ENCODE data around the gene SLC35G1. TPM values are rescaled to one million over a fixed set of nuclear protein-coding genes. Genes with fewer than 3 reads are reported as not detected.

Gene SLC35G1
- total RNA-seq, 1 donor from 2014 or later = 3.4 TPM

DNA sequence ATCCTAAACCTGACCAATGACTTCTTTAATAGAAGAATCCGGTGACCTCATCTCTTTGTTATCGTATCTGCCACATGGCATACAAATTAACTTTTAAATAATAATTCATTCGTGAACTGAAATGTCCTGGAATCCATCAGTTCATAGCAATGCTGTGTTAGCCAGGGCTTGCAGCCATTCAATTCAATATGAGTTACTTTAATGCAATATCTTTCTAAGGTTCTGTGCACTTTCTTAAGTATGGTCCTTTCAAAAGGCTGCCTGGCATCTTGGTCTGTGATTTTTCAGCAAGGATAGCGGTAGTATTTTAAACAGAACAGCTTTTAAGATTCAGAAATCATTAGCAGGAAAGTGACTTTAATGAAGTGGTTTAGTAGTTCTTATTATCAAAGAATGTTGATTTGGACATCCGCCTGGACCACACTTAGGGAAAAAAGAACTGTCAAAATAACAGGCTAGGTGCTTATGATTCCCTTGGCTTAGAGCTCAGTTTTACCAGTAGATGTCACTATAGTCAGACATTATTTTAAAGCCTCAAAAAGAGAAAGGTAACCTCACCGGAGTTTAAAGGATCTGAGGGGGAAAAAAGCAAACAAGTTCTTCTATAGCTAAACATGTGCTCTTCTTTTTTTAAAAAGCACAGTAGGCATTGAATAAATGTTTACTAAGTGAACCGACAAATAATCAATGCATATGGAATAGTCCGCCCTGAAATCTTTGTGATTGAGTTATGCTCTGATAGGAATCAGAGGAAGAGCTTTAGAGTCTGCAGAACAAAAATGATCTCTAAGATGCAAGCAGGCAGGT, 22.7 kb downstream of the SLC35G1 start:
- no peaks in the 10 kb centered on the region for H3K36me3 ChIP-seq
- no peak overlapping the region for H3K27ac ChIP-seq
- DNase-seq (ENCODE audit: extremely low spot score in 2 of 2) = no peak
- H3K27me3 ChIP-seq = no peaks in the 10 kb centered on the region
- H3K4me1 ChIP-seq = no peaks in the 10 kb centered on the region
- H3K4me3 ChIP-seq = no peak overlapping the region
- intact Hi-C loops (cut with DNase I) = no loop called here
- no peak for TF ChIP-seq POLR2A (IDR thresholded peaks at IDR 0.05)
- no peak for TF ChIP-seq POLR2AphosphoS5 (IDR thresholded peaks at IDR 0.05; ENCODE audit: insufficient read depth in 1 of 2, low read depth in 1 of 2)
- TF ChIP-seq, protein P1, sequence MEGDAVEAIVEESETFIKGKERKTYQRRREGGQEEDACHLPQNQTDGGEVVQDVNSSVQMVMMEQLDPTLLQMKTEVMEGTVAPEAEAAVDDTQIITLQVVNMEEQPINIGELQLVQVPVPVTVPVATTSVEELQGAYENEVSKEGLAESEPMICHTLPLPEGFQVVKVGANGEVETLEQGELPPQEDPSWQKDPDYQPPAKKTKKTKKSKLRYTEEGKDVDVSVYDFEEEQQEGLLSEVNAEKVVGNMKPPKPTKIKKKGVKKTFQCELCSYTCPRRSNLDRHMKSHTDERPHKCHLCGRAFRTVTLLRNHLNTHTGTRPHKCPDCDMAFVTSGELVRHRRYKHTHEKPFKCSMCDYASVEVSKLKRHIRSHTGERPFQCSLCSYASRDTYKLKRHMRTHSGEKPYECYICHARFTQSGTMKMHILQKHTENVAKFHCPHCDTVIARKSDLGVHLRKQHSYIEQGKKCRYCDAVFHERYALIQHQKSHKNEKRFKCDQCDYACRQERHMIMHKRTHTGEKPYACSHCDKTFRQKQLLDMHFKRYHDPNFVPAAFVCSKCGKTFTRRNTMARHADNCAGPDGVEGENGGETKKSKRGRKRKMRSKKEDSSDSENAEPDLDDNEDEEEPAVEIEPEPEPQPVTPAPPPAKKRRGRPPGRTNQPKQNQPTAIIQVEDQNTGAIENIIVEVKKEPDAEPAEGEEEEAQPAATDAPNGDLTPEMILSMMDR (IDR thresholded peaks at IDR 0.05) = peak; percentile 16 to 47 (median 35)
- H3K9me3 ChIP-seq = no peaks in the 10 kb centered on the region

DNA sequence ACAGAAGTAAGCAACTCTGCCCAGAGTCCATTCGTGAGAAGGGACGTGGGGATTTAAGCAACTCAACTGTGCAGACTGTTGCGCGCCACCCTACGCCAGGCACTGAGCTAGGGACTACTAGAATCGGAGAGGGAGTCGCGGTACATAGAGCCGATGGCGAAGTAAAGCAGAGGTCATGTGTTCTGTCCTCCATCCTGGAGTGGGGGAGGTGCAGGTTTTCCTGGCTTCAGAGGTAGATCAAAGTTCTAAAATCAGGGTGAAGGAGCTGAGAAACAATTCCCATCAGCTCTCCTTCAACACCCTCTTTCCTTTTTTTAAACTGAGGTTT, 23.2 kb downstream of the SLC35G1 start:
- Histone ChIP-seq H3K4me3 (no peak overlapping the region), H3K4me1 (no peaks in the 10 kb centered on the region), H3K27ac (no peak overlapping the region), H3K36me3 (no peaks in the 10 kb centered on the region), H3K9me3 (no peaks in the 10 kb centered on the region), H3K27me3 (no peaks in the 10 kb centered on the region)
- intact Hi-C loops (cut with DNase I) = no loop called here
- no peak for DNase-seq (ENCODE audit: extremely low spot score in 2 of 2)
- TF ChIP-seq POLR2AphosphoS5 (IDR thresholded peaks at IDR 0.05; ENCODE audit: insufficient read depth in 1 of 2, low read depth in 1 of 2) (no peak), POLR2A (IDR thresholded peaks at IDR 0.05) (no peak)
- TF ChIP-seq, protein P1 (IDR thresholded peaks at IDR 0.05) = no peak

DNA sequence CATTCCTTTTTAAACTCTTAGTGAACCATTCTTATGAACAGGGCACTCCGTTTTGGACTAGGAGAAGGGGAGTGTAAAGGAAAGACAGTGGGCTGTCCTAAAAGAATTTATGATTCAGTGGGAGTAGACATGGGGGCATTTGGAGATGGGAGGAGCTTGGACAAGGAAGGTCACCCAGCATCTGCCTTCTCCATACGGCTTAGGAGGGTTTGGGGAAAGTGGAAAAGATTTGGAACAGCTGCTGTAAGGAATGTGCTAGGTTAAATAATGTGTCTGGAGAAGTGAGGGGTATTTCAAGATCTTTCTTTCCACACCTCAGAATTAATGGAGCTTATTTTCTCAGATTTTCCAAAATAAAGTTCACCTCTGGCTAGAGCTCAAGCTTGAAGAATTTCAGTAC, 24.0 kb downstream of the SLC35G1 start:
- Histone ChIP-seq H3K36me3 (no peaks in the 10 kb centered on the region), H3K4me3 (no peak overlapping the region), H3K4me1 (no peaks in the 10 kb centered on the region), H3K27ac (no peak overlapping the region), H3K9me3 (no peaks in the 10 kb centered on the region), H3K27me3 (no peaks in the 10 kb centered on the region)
- intact Hi-C loops (cut with DNase I) = no loop called here
- no peak for DNase-seq (ENCODE audit: extremely low spot score in 2 of 2)
- TF ChIP-seq POLR2AphosphoS5 (IDR thresholded peaks at IDR 0.05; ENCODE audit: insufficient read depth in 1 of 2, low read depth in 1 of 2) (no peak), POLR2A (IDR thresholded peaks at IDR 0.05) (no peak)
- TF ChIP-seq, protein P1 (IDR thresholded peaks at IDR 0.05) = no peak

DNA sequence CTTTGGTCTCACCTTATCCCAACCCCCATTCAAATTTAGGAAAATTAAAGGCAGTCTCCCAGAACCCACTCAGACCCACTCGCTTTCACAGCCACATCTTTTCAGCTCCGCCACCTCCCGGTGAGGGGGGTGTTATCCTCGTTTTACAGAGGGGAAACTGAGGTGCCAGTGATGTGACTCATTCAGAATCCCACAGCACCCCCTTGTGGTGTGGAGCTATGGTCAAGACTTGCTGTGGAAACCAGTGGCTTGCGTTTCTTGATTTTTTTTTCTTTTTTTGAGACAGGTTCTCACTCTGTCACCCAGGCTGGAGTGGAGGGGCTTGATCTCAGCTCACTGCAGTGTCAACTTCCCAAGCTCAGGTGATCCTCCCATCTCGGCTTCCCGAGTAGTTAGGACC, 27.6 kb downstream of the SLC35G1 start:
- TF ChIP-seq POLR2A (IDR thresholded peaks at IDR 0.05) (no peak), POLR2AphosphoS5 (IDR thresholded peaks at IDR 0.05; ENCODE audit: insufficient read depth in 1 of 2, low read depth in 1 of 2) (no peak)
- TF ChIP-seq, protein P1 (IDR thresholded peaks at IDR 0.05) = no peak
- intact Hi-C loops (cut with DNase I) = loop anchor here (5.0 kb wide), 1 partner anchor 1731 kb away; no protein-coding TSS in a partner anchor
- H3K36me3 ChIP-seq = no peaks in the 10 kb centered on the region
- H3K27ac ChIP-seq = no peak overlapping the region
- no peak for DNase-seq (ENCODE audit: extremely low spot score in 2 of 2)
- H3K9me3 ChIP-seq = no peaks in the 10 kb centered on the region
- no peak overlapping the region for H3K4me3 ChIP-seq
- no peaks in the 10 kb centered on the region for H3K27me3 ChIP-seq
- H3K4me1 ChIP-seq = no peaks in the 10 kb centered on the region

DNA sequence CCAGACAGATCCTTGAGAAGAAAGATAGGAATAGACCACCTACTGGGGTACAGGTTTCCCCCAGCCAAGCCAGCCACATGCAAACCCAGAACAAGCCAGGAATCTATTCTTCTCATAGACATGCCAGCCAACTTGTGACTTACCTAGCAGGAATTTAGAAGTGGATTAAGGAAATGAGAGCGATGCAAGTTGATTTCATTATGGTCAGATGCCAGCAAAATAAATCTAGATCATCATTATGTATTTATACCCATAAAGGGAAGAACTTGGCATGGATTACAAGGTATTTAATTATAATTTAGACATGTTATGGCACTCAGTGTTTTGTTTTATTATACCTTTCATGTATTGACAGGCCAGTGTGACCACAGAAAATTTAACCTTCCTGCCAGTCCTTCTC, 32.8 kb downstream of the SLC35G1 start:
- no peak for DNase-seq (ENCODE audit: extremely low spot score in 2 of 2)
- TF ChIP-seq POLR2AphosphoS5 (IDR thresholded peaks at IDR 0.05; ENCODE audit: insufficient read depth in 1 of 2, low read depth in 1 of 2) (no peak), POLR2A (IDR thresholded peaks at IDR 0.05) (no peak)
- TF ChIP-seq, protein P1 (IDR thresholded peaks at IDR 0.05) = no peak
- no peaks in the 10 kb centered on the region for H3K9me3 ChIP-seq
- no peaks in the 10 kb centered on the region for H3K4me1 ChIP-seq
- H3K27ac ChIP-seq = no peak overlapping the region
- intact Hi-C loops (cut with DNase I) = no loop called here
- H3K36me3 ChIP-seq = no peaks in the 10 kb centered on the region
- no peaks in the 10 kb centered on the region for H3K27me3 ChIP-seq
- H3K4me3 ChIP-seq = no peak overlapping the region
